ENCODE data around the gene MROH8. TPM values are rescaled to one million over a fixed set of nuclear protein-coding genes. Genes with fewer than 3 reads are reported as not detected.
A peak's percentile ranks its signal among the peaks of the same experiment; 100 is the strongest.

Gene MROH8
- total and polyA plus RNA-seq, 2 of the 13 experiments (the other 11 are each of a cell fraction or from before 2014, with no cell fraction given): 2.6 to 5.5 TPM

GRCh38 chr20:37095599-37096414 is 83.5 kb downstream of the MROH8 start, which contains the start of gene RBL1 (continued):
- TF ChIP-seq MAFF (IDR thresholded peaks at IDR 0.05; ENCODE audit: low read depth, low read length) (0 out of 2 replicates have a peak, but pooled peaks have one; percentile 3), RAD51 (IDR thresholded peaks at IDR 0.05; ENCODE audit: borderline replicate concordance) (no peak), GRHL1 (CRISPR knock-in tag; conservative IDR thresholded peaks at IDR 0.05) (peak; percentile 59; the same call in 1 of the 2 replicates), ZNF276 (CRISPR knock-in tag; IDR thresholded peaks at IDR 0.05; ENCODE audit: low read depth) (peak; percentile 98), ZSCAN25 (CRISPR knock-in tag; IDR thresholded peaks at IDR 0.05) (peak; percentile 92; the same call in 1 of the 2 replicates), BORCS8-MEF2B (CRISPR knock-in tag; IDR thresholded peaks at IDR 0.05) (peak; percentile 89), MEF2D (CRISPR knock-in tag; IDR thresholded peaks at IDR 0.05) (peak; percentile 95), ZNF230 (CRISPR knock-in tag; IDR thresholded peaks at IDR 0.05) (peak; percentile 99), ZNF691 (CRISPR knock-in tag; IDR thresholded peaks at IDR 0.05; ENCODE audit: borderline replicate concordance, low read depth) (peak; percentile 91; the same call in 1 of the 2 replicates), ZNF792 (CRISPR knock-in tag; IDR thresholded peaks at IDR 0.05) (peak; percentile 95), ZNF235 (CRISPR knock-in tag; IDR thresholded peaks at IDR 0.05; ENCODE audit: borderline replicate concordance) (peak; percentile 97), MIER2 (CRISPR knock-in tag; IDR thresholded peaks at IDR 0.05) (peak; percentile 87), KAT7 (CRISPR knock-in tag; IDR thresholded peaks at IDR 0.05; ENCODE audit: borderline replicate concordance) (peak; percentile 98), ZNF607 (CRISPR knock-in tag; IDR thresholded peaks at IDR 0.05; ENCODE audit: borderline replicate concordance) (no peak; the same call in 1 of the 2 replicates), SCMH1 (CRISPR knock-in tag; IDR thresholded peaks at IDR 0.05; ENCODE audit: borderline replicate concordance) (no peak), CBX1 (IDR thresholded peaks at IDR 0.05; ENCODE audit: low read depth) (peak; percentile 62), STAT5B (CRISPR knock-in tag; IDR thresholded peaks at IDR 0.05) (peak; percentile 78), ZFP36L1 (CRISPR knock-in tag; IDR thresholded peaks at IDR 0.05) (peak; percentile 91; the same call in 1 of the 2 replicates), U2AF2 (IDR thresholded peaks at IDR 0.05; ENCODE audit: low read depth, low read length) (peak; percentile 95), NFE2 (CRISPR knock-in tag; IDR thresholded peaks at IDR 0.05) (no peak), SAP130 (CRISPR knock-in tag; IDR thresholded peaks at IDR 0.05; ENCODE audit: low read depth) (peak; percentile 97), NCOR1 (IDR thresholded peaks at IDR 0.05; ENCODE audit: borderline replicate concordance, low read length) (peak; percentile 85; the same call in 1 of the 2 replicates), FOXJ3 (CRISPR knock-in tag; IDR thresholded peaks at IDR 0.05; ENCODE audit: borderline replicate concordance) (peak; percentile 87), SOX6 (IDR thresholded peaks at IDR 0.05) (no peak), SOX6 (CRISPR knock-in tag; IDR thresholded peaks at IDR 0.05) (peak; percentile 92), ATF7 (IDR thresholded peaks at IDR 0.05) (no peak), ATF7 (CRISPR knock-in tag; IDR thresholded peaks at IDR 0.05) (peak; percentile 92), ZNF652 (CRISPR knock-in tag; IDR thresholded peaks at IDR 0.05; ENCODE audit: borderline replicate concordance, low read depth) (no peak), RORA (CRISPR knock-in tag; IDR thresholded peaks at IDR 0.05) (no peak)

All from HepG2 (cell line).